ENCODE results near the gene BIN1.

Gene BIN1

DNA sequence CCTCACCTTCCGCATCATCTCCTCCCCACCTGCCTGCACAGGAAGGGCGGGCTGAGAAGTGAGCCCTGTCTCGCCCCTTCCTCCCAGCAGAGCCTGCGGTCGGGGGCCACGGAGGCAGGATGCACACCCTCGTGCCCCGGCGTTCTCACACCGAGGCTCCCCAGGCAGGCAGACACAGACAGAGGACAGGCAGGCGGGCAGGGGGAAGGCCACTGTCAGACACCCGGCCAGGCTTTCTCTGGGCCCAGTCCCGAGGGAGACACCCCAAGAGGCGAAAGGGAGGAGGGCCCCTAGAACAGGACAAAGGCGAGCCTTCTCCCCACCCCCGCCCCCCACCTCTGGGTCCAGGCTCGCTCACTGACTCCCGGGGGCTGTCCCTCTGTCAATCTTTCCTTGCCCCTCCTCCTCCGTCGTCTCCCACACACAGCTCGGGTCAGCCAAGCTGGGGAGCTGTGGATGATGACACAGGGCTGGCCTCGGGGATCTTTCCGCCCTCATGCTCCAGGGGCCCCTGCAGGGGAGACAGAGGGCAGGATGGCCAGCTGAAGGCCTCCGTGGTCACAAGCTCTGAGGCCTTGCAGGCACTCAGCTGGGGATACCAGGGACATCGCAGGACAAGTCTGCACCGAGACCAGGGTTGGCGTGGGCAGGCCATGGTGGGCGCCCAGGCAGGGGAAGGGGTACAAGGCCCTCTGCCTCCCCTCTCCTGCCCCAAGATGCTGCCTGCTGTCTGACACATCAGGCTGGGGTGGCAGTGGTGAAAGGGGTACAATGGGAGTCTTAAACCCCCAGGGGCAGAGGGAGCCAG, 24.9 kb downstream of the BIN1 start:
- peak overlapping the region; percentile 42 for H3K27ac ChIP-seq
- TF ChIP-seq CTCF (conservative IDR thresholded peaks at IDR 0.05) = no peak

DNA sequence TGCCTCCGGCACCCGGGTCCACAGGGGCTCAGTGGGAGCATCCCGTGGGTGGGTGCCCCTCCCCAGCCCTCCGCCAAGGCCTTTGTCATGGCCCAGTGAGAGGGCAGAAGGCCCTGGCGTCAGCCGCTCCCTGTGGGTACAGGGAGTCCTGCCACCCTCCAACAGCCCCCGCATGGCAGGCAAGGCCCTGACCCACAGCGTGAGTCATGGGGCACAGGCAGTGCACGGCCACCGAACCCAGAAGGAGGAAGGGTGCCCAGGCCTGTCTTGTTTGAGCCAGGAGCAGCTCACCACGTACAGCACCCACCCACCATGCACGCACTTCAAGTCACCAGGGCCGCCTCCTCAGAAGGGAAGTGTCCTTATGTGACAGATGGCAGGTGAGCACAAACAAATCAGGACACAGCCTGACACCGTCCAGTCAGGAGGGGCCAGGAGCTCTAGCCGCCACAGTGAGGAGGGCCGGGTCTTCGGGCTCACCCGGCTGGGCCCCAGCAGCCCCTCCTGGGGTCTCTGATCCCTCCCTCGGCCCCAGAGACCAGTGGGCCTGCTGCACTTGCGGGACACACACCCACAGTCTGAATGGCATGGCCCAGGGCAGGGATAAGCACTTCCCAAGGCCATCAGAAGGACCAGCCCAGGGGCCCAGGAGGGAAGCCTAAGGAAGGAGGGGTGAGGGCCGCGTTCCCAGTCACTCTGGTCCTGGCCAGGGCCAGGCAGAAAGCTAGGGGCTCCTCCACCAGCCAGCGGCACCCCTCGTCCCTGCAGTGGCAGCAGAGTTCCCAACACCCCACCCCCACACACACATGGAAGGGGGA, 25.8 kb downstream of the BIN1 start:
- no peak for TF ChIP-seq CTCF (conservative IDR thresholded peaks at IDR 0.05)
- H3K27ac ChIP-seq = peak overlapping the region; percentile 42

DNA sequence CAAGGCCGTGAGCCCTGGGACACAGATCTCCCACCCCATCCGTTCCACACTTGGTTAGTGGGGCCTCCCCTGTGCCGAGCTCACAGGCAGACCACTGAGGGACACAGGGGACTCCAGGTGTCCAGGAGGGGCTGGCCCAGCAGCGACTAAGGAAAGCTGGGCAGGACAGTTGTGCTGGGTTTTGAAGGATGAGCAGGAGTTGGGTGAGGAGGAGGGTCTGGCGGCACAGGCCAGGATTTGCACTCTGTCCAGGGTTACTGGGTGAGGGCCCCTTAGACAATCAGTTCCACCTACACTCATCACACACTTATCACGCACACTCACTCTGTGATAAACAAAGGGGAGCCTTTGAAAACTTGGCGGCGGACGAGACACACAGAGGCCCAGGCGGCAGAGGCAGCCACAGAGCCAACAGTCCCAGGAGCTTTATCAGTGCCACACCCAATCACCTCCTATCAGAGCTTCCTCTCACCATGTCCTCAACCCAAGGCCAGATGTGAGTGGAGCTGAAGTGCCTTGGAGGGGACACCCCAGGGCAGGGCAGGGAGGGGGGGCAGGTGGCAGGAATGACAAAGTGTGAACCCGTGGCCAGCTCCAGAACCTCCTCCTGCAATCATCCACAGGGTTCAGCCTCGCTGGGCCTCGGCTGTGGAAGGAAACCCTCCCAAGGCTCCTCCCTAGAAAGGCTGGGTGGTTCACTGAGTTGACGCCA, 26.6 kb downstream of the BIN1 start:
- TF ChIP-seq CTCF (conservative IDR thresholded peaks at IDR 0.05) = no peak

DNA sequence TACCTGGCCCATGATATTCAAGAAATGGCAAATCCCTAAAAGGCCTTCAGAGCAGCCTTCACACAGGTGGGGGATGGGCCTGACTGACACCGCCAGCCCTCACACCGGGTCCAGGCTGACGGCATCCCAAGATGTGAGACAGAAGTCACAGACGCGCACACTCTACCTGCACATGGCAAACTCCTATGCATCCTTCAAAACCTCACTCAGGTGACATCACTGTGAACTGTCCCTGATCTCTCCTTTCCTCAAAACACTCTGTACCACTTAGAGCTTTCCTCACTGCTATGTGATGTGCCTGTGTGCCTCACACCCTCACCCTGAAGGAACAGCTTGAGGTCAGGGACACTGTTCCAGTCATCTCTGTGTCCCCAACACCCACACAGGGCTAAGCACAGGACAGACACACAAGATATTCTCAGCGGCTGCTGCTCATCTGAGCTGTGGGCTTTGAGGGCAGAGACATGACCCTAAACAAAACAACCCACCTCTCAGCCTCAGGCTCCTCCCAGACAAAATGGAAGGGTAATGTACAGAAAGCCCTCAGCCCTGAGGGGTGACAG, 27.5 kb downstream of the BIN1 start:
- no peak overlapping the region for H3K27ac ChIP-seq
- TF ChIP-seq CTCF (conservative IDR thresholded peaks at IDR 0.05) = no peak

More for the DNA sequence above, 26.6 kb downstream of the BIN1 start:
- H3K27ac ChIP-seq = peak overlapping the region; percentile 42; the same call in 1 of the 2 replicates

- TF ChIP-seq CTCF (conservative IDR thresholded peaks at IDR 0.05) = no peak
- no peak overlapping the region for H3K27ac ChIP-seq
Observed at GRCh38 chr2:127078666-127079270, 28.2 kb downstream of the BIN1 start.

- no peak for TF ChIP-seq CTCF (conservative IDR thresholded peaks at IDR 0.05)
- no peak overlapping the region for H3K27ac ChIP-seq
Observed at GRCh38 chr2:127078028-127078427, 28.9 kb downstream of the BIN1 start.

Measured in VCaP (cell line).